ENCODE measurements around the gene CDH22. TPM values are rescaled to one million over a fixed set of nuclear protein-coding genes. Genes with fewer than 3 reads are reported as not detected.

The CDH22 gene
- total and polyA plus RNA-seq, 10 of the 15 experiments (the other 5 are each of a cell fraction or from before 2014, with no cell fraction given): not detected

DNA sequence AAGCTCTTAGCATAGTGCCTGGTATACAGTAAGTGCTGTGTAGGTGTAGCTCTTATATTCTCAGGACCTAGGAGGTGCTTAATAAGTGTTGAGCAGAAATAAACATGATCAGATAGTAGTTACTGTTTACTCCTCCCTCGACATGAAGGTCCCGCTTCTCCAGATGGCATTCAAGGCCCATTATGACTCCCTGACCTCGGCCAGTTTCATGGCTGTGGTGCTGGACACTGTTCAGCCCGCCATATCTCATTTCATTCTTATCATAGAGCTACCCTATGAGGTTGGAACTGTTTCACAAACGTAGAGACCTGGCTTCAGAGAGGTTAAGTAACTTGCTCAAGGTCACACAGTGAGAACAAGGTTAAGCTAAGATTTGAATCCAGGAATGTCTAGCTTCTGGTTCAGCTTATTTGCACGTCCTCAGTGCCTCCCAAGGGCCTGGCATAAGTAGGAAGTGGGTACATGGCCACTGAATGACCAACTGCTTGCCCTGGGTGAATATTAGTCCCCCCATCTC is 151.2 kb downstream of the CDH22 start (continued):
- TF ChIP-seq SIN3A (IDR thresholded peaks at IDR 0.05; ENCODE audit: low read depth, low read length) (no peak), PAX8 (IDR thresholded peaks at IDR 0.05) (no peak)

DNA sequence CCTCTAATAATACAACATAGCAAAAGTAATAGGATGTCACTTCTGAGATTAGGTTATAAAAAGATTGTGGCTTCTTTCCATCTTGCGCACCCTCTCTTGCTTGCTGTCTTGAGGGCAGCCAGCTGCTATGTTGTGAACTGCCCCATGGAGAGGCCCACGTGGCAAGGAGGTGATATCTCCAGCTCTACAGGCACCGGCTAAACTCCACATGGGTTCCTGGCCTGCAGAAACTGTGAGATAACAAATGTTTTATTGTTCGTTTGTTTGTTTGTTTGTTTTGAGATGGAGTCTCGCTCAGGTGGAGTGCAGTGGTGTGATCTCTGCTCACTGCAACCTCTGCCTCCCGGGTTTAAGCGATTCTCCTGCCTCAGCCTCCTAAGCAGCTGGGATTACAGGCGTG is 152.2 kb downstream of the CDH22 start:
- Histone ChIP-seq H3K27me3 (replicated peaks in 1 of 2; ENCODE audit: control insufficient read depth in 2 of 2, insufficient read depth in 2 of 2, low read length in 1 of 2) (peaks cover 0 to 1% of the 10 kb centered on the region in 2 experiments; a peak in 3 of 4 replicates), H3K9me3 (replicated peaks; ENCODE audit: control insufficient read depth, insufficient read depth, low read length) (no peaks in the 10 kb centered on the region), H3K36me3 (ENCODE audit: control insufficient read depth in 2 of 2, insufficient read depth in 2 of 2, low read length in 1 of 2) (no peaks in the 10 kb centered on the region), H4K20me1 (ENCODE audit: control insufficient read depth, insufficient read depth) (no peaks in the 10 kb centered on the region), H3K79me2 (ENCODE audit: control insufficient read depth, insufficient read depth, low read length) (no peaks in the 10 kb centered on the region), H3K4me1 (ENCODE audit: control insufficient read depth, insufficient read depth, low read length) (no peaks in the 10 kb centered on the region), H2AFZ (ENCODE audit: control insufficient read depth, low read depth, low read length) (no peak overlapping the region), H3K4me3 (no peak overlapping the region), H3K4me2 (ENCODE audit: control insufficient read depth, insufficient read depth) (no peak overlapping the region), H3K27ac (ENCODE audit: control insufficient read depth, insufficient read depth) (no peak overlapping the region), H3K9ac (ENCODE audit: control insufficient read depth, insufficient read depth, low read length) (no peak overlapping the region)
- CTCF ChIA-PET: interaction anchor here (1.1 to 1.2 kb wide), 2 partner anchors 10 to 23 kb away, joined by 3 to 4 read pairs; no protein-coding TSS in a partner anchor
- in situ Hi-C loops (cut with MboI): no loop called here
- POLR2A ChIA-PET: interaction anchor here (0.5 kb wide), 1 partner anchor 1386 kb away, joined by 3 read pairs; no protein-coding TSS in a partner anchor
- DNase-seq (ENCODE audit: low read depth, low spot score) (no peak), FAIRE-seq (no peak), ATAC-seq (no peak)
- BruUV-seq (replicated peaks): no TSS peak
- no peak for TF ChIP-seq FOS (IDR thresholded peaks at IDR 0.05; ENCODE audit: borderline replicate concordance, extremely low read depth, insufficient read length)
- SMC1A ChIA-PET (ENCODE audit: uncharacterized antibody, unreplicated experiment): no interaction called here
- RAD21 ChIA-PET (ENCODE audit: unreplicated experiment): no interaction called here
- intact Hi-C loops (cut with micrococcal nuclease; ENCODE audit: unreplicated experiment): no loop called here
- 31% methylated on average over 8 of the region's 8 CpGs for WGBS (ENCODE audit: insufficient coverage, insufficient replicate concordance, low lambda C conversion rate, missing lambda C conversion rate)

DNA sequence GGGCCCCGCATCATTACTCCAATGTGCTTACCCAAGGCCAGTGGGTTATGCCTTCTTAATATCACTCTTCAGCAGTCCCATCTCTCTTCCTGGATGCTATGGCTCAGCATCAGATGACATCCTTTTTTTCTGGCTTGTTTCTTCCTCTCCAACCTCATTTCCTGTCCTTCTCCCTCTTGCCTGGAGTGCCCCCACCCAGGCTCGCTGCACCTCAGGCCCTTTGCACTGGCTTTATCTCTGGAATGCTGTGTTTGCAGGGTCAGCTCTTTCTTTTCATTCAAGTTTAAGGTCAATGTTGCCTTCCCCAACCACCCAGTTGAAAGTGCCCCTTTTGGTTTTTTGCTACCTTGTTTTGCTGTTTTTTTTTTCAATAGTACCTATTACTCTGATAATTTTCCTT is 153.5 kb downstream of the CDH22 start:
- 0% methylated on average over 2 of the region's 2 CpGs for WGBS (ENCODE audit: insufficient coverage, insufficient replicate concordance, low lambda C conversion rate, missing lambda C conversion rate)
- ATAC-seq: no peak
- FAIRE-seq: no peak
- ChIA-PET CTCF (interaction anchor here (1.2 kb wide), 1 partner anchor 22 kb away, joined by 4 read pairs; no protein-coding TSS in a partner anchor), SMC1A (ENCODE audit: uncharacterized antibody, unreplicated experiment) (no interaction called here), RAD21 (ENCODE audit: unreplicated experiment) (no interaction called here), POLR2A (no interaction called here)
- peaks cover 0 to 1% of the 10 kb centered on the region in 2 experiments; a peak in 2 of 4 replicates for H3K27me3 ChIP-seq (replicated peaks in 1 of 2; ENCODE audit: control insufficient read depth in 2 of 2, insufficient read depth in 2 of 2, low read length in 1 of 2)
- intact Hi-C loops (cut with micrococcal nuclease; ENCODE audit: unreplicated experiment) (no loop called here), in situ Hi-C loops (cut with MboI) (no loop called here)
- H2AFZ ChIP-seq (ENCODE audit: control insufficient read depth, low read depth, low read length): no peak overlapping the region
- no TSS peak for BruUV-seq (replicated peaks)
- H3K36me3 ChIP-seq (ENCODE audit: control insufficient read depth in 2 of 2, insufficient read depth in 2 of 2, low read length in 1 of 2): no peaks in the 10 kb centered on the region
- no peaks in the 10 kb centered on the region for H3K4me1 ChIP-seq (ENCODE audit: control insufficient read depth, insufficient read depth, low read length)
- H3K27ac ChIP-seq (ENCODE audit: control insufficient read depth, insufficient read depth): no peak overlapping the region
- no peaks in the 10 kb centered on the region for H4K20me1 ChIP-seq (ENCODE audit: control insufficient read depth, insufficient read depth)
- H3K9me3 ChIP-seq (replicated peaks; ENCODE audit: control insufficient read depth, insufficient read depth, low read length): no peaks in the 10 kb centered on the region
- no peaks in the 10 kb centered on the region for H3K79me2 ChIP-seq (ENCODE audit: control insufficient read depth, insufficient read depth, low read length)
- no peak overlapping the region for H3K4me2 ChIP-seq (ENCODE audit: control insufficient read depth, insufficient read depth)
- no peak overlapping the region for H3K4me3 ChIP-seq
- no peak for DNase-seq (ENCODE audit: low read depth, low spot score)
- H3K9ac ChIP-seq (ENCODE audit: control insufficient read depth, insufficient read depth, low read length): no peak overlapping the region
- TF ChIP-seq RELB (IDR thresholded peaks at IDR 0.05; ENCODE audit: low read depth): no peak
- TF ChIP-seq, protein P1, sequence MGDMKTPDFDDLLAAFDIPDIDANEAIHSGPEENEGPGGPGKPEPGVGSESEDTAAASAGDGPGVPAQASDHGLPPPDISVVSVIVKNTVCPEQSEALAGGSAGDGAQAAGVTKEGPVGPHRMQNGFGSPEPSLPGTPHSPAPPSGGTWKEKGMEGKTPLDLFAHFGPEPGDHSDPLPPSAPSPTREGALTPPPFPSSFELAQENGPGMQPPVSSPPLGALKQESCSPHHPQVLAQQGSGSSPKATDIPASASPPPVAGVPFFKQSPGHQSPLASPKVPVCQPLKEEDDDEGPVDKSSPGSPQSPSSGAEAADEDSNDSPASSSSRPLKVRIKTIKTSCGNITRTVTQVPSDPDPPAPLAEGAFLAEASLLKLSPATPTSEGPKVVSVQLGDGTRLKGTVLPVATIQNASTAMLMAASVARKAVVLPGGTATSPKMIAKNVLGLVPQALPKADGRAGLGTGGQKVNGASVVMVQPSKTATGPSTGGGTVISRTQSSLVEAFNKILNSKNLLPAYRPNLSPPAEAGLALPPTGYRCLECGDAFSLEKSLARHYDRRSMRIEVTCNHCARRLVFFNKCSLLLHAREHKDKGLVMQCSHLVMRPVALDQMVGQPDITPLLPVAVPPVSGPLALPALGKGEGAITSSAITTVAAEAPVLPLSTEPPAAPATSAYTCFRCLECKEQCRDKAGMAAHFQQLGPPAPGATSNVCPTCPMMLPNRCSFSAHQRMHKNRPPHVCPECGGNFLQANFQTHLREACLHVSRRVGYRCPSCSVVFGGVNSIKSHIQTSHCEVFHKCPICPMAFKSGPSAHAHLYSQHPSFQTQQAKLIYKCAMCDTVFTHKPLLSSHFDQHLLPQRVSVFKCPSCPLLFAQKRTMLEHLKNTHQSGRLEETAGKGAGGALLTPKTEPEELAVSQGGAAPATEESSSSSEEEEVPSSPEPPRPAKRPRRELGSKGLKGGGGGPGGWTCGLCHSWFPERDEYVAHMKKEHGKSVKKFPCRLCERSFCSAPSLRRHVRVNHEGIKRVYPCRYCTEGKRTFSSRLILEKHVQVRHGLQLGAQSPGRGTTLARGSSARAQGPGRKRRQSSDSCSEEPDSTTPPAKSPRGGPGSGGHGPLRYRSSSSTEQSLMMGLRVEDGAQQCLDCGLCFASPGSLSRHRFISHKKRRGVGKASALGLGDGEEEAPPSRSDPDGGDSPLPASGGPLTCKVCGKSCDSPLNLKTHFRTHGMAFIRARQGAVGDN (IDR thresholded peaks at IDR 0.05): no peak
- TF ChIP-seq NFYA (IDR thresholded peaks at IDR 0.05; ENCODE audit: borderline replicate concordance, low read depth, low read length): no peak
- no peak for TF ChIP-seq PKNOX1 (IDR thresholded peaks at IDR 0.05)
- TF ChIP-seq NBN (IDR thresholded peaks at IDR 0.05): no peak
- TF ChIP-seq MXI1 (IDR thresholded peaks at IDR 0.05; ENCODE audit: low read depth, low read length): no peak
- TF ChIP-seq FOS (IDR thresholded peaks at IDR 0.05; ENCODE audit: borderline replicate concordance, extremely low read depth, insufficient read length): no peak

Measured in GM12878 (cell line).